ENCODE results near the gene PAQR4.

DNA sequence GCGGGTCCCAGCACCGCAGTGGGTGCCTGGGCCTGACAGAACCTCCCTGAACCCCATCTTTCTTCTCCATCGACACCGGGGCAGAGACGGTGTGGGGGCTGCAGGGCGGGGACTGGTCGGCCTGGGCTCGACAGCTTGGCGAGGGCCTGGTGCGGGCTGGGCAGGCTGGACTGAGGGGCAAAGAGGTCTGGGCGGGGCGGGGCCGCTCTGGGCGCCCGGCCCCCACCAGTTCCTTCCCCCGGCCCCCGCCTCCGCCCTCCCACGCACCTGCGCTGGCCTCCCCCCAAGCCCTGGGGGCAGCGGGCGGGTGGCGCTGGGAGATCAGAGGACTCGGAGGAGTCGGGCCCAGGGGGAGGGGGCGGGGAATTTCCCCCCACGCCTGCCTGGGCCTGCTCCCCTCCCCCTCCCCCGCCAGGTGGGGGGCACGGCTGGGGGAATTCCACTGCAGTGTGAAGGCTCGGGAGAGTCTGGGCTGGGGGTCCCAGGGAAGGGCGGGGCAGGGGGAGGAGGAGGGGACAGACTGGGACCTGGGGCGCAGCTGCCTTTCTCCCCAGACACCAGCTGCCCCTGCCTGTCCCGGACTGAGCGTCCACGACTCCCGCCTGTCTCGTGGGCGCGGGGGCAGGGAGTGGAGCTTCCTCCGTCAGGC is 6.0 kb upstream of the PAQR4 start:
- no peak for TF ChIP-seq CTCF (IDR thresholded peaks at IDR 0.05)
- no peak for TF ChIP-seq POLR2AphosphoS5 (IDR thresholded peaks at IDR 0.05)
- no peak for TF ChIP-seq POLR2A (IDR thresholded peaks at IDR 0.05)
- no peak for TF ChIP-seq EP300 (IDR thresholded peaks at IDR 0.05)

All from gastroesophageal sphincter (tissue), 3 donors.